ENCODE measurements around the gene REPS2.

The REPS2 gene

DNA sequence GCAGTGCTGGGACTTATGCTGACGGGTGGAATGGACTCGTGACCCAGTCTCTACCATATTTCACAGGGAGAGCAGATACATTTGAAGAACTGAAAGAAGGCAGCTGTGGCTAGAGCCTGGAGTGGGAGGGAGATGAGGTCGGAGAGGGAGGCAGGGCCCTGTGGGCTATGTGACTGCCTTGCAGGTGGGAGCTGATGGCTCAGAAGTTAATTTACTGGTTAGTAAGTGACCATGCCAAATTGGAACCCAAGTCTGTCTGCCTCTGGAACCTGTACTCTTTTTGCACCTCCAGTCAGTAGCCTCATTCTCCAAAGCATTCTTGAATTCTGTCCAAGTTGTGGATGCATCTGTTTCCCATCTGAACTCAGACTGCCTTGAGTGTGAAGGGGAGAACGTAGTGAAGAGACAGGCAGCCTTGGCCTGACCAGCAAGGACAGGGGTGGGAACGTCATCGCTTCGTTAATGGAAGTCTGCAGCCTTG, 92.3 kb downstream of the REPS2 start:
- no peak for DNase-seq

- DNase-seq: no peak
Observed at GRCh38 chrX:17039826-17040225, 93.4 kb downstream of the REPS2 start.

GRCh38 chrX:17040711-17041110, 94.3 kb downstream of the REPS2 start:
- no peak for DNase-seq

DNA sequence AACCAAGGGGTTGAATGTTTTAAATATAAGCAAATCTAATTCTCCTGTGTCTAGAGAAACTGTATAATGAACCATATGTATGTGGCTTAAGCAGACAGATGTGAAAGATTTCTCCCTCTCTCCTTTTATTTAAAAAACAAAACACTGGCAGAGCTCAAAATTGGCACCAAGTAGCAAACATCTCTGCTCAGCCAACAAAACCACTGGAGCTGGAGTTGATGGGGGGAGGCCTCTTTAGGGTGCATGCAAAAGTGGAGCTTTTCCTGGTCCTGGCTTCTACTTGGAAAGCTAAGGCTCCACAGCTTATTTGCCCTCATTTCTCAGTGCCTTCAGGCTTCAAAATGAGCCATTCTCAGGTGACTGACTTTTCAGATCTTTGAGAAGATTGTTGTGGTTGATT, 95.6 kb downstream of the REPS2 start:
- DNase-seq: no peak

GRCh38 chrX:17046478-17047097, 100.1 kb downstream of the REPS2 start:
- peak in 3 of 6 experiments; percentile 2 to 26 (median 18) for DNase-seq

- DNase-seq: no peak
Observed at GRCh38 chrX:17047224-17047623, 100.8 kb downstream of the REPS2 start.

GRCh38 chrX:17052210-17052609, 105.8 kb downstream of the REPS2 start:
- DNase-seq: no peak

- no peak for DNase-seq
Observed at GRCh38 chrX:17052793-17053192, 106.3 kb downstream of the REPS2 start.

- no peak for DNase-seq
Observed at GRCh38 chrX:17053502-17053901, 107.0 kb downstream of the REPS2 start.

DNA sequence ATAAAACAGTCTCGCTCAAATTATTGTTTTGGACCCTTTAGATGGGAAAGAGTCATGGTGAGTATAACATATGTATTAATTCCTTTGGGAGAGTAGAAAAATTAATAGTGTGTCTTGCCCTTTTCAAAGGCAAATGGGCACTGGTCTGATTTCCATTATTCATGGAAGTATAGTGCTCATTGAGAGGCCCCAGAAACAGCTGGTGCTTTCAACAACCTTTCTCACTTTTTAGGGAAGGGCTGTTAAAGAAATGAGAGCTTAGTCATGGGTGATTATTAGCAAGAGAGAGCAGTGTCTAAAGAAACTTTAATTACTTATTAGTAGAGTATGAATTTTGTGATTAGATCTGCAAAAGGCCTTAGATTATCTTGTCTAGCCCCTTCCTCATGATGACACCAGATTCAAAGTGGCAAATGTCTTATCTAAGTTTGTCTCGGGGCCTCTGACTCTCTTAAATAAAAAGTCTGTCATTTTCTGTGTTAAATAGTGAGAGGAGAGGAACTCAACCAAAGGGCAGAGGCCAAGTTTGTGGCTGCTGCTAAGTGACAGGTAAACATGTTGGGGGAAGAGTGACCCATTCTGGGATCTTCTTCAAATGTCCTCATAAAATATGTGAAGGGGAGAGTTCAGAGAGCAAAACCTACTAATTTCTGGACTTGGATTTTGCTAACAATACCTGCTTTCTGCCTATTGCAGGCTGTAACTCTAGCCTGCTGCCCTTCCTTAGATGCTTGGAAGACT, 110.6 kb downstream of the REPS2 start:
- DNase-seq: no peak

GRCh38 chrX:17062065-17062464, 115.6 kb downstream of the REPS2 start:
- DNase-seq: peak in 1 of 6 experiments; percentile 0

- DNase-seq: no peak
Observed at GRCh38 chrX:17065100-17065499, 118.6 kb downstream of the REPS2 start.

GRCh38 chrX:17067534-17067933, 121.1 kb downstream of the REPS2 start:
- DNase-seq: no peak

DNA sequence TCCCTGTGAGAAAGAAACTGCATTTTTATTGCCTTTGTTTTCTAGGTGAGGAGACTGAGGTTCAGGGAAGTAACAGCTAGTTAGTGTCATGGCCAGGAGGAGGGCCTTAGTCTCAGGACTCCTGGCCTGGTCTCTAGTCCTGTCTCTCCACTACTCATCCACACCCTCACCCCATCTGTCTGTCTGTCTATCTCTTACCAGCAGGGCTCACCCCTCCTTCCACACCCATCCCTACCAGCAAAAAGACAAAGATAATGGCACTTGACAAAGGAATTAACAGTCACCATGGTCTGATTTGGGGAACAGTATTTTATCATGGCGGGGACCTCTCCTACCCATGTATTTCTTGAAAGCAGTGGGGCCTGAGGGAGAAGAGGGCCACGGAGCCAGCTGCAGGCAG, 125.8 kb downstream of the REPS2 start:
- DNase-seq: no peak

DNA sequence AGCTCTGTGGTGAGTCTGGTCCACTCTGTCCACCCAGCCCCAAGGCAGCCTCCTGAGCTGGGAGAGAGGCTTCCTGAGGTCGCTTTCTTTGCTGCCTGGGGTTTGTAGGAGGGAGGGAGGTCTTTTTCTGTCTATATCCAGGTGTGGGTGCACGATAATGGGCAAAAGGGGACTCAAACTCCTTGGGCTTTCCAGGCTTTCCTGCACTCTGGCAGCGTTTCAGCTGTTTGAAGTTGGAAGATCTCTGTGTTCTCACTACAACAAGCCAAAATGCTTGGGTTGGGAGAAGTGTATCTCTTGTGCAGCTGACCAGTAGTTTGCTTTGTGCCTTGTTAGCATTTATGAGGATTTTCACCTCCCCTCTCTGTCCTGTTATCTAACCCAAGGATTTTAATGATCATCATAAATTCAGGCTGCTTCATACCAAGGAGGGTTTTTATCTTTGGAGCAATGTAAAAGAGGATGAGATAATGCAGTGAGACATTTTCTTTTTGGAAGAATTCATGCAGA, 126.3 kb downstream of the REPS2 start:
- no peak for DNase-seq

- DNase-seq: no peak
Observed at GRCh38 chrX:17075004-17075403, 128.5 kb downstream of the REPS2 start.

GRCh38 chrX:17077361-17077760, 130.9 kb downstream of the REPS2 start:
- DNase-seq: no peak

- no peak for DNase-seq
Observed at GRCh38 chrX:17078031-17078720, 131.7 kb downstream of the REPS2 start.

DNA sequence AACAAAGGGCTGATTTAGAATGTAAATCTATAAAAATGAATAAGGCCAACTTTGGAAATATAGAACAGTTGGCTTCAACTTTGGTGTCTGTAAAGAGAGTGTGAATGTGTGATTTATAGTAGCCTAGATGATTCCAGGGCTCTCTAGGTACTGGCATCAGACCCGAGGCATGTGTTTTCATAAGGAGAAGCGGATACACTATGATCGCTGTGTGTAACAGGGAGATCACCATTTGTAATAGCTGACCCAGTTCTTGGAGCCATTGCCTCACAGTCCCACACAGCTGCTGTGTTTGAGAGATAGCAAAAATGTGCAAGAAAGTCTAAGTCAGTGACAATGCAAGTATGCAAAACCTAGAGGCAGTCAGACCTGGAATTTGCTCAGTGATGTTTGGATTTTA, 135.1 kb downstream of the REPS2 start:
- no peak for DNase-seq

DNA sequence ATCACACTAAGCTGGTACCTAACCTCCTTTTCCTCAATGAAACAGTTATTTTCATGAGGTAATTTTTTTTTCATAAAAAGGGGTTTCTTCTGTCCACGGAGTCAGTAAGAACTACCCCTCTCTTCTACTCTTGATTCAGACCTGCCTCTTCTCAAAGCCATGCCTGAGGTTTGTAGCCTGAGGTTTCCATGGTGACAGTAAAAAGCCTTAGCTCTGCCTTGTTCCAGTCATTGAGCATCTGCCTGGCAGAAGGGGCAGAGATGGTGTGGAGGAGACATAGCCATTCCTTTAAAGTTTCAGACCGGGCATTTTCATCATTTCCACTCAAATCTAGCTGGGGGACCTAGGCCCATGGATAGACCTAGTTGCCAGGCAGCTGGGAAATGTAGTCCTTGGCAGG, 135.5 kb downstream of the REPS2 start:
- no peak for DNase-seq

DNA sequence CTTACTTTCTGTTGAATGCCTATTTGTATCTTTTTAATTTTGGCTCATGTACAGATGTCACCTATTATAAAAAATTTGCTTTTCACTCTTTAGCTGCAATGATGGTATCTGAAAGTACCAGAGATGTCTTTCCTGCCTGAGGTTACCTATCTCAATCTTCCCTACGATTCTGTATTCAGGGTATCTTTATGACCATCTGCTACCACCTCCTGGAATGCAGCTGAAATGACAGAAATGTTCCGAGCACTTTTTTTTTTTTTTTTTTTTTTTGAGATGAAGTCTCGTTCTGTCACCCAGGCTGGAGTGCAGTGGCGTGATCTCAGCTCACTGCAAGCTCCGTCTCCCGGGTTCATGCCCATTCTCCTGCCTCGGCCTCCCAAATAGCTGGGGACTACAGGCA, 136.4 kb downstream of the REPS2 start:
- DNase-seq: no peak

GRCh38 chrX:17086317-17086716, 139.9 kb downstream of the REPS2 start:
- no peak for DNase-seq

- DNase-seq: no peak
Observed at GRCh38 chrX:17095161-17095560, 148.7 kb downstream of the REPS2 start.

Measured in stimulated activated naive CD4-positive, alpha-beta T cell (primary cell).